GM19468 (cell line): ENCODE data around the gene TYRP1.

ENCODE experiments used
- ATAC-seq: cut with Tn5 transposase; IDR thresholded peaks from one replicate; pipeline ENCODE4 v1.9.1; 2021; ENCODE audit warnings: mild to moderate bottlenecking, moderate library complexity, moderate number of reproducible peaks; ENCODE audit not compliant: unreplicated experiment; ENCODE audit errors: extremely low read depth

The TYRP1 gene

DNA sequence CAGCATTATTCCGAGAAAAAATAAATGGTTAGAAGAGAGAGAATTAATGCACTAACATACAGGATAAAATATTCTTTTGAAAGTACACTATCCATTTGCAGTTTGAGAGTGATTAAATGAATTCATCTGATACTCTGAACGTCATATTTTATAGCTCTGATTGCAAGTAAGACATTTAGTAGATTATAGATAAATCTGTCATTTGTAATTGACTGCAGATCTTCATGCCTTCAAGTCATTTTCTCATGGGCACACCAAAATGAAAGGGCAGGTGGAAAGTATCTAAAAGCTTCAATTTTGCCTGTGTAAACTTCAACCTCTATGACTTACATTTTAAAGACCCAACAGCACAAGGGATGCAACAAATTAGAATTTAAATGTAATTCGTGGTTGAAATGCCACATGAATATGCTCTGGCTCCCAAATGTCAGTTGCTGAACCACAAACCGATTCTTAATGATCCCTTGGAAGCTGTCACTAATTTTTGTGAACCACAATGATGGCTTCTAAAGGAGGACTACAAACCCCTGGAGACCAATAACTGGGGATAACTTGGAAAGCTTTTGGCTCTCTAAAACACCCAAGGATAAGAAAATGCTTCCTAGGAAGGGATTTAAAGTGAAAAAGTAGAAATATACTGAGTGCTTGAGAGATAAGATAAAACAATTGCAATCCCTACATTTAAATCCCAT, 3.9 kb downstream of the TYRP1 start:
- no peak for ATAC-seq

DNA sequence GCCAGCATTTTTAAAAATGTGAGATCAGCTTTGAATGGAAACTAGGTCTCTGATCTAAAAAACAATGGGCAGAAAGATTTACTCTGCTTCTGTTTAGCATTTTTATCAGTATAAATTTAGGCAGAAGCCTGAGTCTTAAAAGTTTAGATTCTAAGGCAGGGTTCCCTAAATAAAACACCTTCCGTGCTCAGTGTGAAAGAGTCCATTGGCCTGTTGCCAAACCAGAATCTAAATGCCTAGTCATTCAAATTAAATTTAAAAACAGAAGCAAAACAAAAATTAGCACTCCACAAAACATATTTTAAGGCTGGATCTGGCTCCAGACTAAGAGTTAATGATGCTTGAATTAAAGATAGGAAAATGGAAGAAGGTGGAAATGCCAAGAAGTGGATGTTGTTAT, 4.5 kb downstream of the TYRP1 start:
- no peak for ATAC-seq

DNA sequence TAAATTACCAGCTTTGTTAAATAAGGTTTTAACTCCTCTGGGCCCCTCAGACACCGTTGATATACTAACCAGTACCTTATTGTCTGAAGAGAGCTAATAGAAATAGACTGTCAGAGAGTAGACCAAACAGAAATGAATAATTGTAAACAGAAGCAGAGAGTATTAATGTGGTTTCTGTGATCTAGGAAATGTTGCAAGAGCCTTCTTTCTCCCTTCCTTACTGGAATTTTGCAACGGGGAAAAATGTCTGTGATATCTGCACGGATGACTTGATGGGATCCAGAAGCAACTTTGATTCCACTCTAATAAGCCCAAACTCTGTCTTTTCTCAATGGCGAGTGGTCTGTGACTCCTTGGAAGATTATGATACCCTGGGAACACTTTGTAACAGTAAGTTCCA, 5.1 kb downstream of the TYRP1 start:
- ATAC-seq: no peak

DNA sequence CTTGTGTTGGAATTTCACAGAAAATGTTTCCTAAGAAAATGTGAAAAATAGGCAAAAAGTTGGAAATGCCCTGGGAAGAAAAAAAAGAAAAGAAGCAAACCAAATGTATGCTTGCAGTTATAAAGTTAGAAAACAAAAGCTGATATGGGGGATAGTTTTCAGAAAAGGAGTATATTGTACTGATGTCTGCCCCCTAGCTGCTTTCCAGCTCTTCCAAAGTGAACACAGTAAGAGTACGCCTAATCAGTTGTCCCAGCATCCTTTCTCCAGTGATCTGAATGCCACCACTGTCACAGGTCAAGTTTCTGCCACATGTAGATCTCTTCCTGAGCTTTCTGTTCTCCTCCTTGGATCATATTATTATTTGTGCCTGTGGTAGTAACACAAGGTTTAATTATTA, 5.8 kb downstream of the TYRP1 start:
- ATAC-seq: no peak

DNA sequence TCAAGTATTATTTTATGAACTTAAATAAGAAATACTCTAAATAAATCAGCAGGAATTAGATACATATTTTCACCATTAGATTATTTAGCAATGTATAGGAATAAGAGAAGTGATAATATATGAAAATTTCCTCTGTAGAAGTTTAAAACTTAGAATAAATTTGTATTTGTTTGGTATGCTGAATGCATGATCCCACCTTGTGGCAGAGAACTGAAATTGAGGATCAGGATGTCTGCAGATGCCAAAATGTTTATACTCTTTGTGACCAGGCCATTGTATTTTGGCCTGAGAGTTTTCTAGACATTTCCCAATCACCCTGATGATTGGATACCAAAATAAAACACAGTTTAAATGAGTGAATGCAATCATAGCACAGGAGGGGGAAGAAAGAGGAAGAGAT, 6.3 kb downstream of the TYRP1 start:
- no peak for ATAC-seq

DNA sequence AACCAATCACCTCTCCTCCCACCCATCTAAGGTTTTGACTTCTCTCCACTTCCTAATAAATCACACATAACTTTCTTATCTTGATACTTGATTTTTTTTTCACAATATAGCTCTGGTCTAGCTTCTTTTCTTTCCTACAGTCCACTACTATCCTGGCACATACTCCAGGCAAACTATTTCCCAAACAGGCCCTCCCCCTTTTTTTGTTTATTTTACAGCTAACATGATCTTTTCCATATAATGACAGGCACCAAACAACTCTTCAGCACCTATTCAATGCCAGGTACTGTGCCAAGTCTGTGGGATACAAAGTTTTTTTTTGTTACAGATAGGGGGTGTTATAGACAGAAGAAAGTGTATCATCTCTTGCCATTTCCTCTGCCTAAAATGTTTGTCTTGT, 7.9 kb downstream of the TYRP1 start:
- no peak for ATAC-seq

DNA sequence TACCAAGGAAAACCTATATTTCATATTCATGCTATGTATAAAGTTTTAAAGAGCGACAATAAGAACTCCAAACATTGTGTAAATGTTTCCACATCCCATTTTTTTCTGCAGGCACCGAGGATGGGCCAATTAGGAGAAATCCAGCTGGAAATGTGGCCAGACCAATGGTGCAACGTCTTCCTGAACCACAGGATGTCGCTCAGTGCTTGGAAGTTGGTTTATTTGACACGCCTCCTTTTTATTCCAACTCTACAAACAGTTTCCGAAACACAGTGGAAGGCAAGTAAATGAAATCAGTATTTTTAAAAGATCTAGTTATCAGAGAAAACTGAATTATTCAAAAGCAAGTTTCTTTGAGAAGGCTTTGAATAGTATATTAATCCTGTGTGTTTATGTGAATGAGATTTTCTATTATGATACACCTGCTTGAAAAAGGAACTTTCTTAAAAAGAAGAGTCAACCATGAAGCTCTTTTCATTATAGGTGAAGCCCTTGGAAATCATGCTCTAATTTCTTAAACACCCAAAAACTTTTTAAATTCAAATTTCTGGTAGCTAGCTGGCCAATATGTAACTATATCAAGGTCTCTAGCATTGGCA, 9.1 kb downstream of the TYRP1 start:
- ATAC-seq: no peak

DNA sequence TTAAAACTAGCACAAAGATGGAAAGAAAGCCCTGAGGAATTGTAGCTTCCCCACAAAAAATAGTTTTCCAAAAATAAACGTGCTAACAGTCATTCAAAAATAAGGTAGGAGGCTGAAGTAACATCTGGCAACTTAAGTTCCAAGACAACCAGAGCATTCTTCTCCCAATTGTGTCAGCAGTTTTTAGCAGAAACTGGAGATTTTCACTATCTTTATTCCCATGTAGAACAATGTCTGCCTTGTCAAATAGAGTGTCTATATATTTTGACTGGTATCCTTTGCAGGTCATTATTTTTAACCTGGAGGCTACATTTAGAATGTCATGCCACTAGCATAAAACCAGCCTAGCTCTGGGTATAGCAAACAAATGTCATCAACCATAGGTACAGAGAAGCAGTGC, 10.8 kb downstream of the TYRP1 start:
- no peak for ATAC-seq

DNA sequence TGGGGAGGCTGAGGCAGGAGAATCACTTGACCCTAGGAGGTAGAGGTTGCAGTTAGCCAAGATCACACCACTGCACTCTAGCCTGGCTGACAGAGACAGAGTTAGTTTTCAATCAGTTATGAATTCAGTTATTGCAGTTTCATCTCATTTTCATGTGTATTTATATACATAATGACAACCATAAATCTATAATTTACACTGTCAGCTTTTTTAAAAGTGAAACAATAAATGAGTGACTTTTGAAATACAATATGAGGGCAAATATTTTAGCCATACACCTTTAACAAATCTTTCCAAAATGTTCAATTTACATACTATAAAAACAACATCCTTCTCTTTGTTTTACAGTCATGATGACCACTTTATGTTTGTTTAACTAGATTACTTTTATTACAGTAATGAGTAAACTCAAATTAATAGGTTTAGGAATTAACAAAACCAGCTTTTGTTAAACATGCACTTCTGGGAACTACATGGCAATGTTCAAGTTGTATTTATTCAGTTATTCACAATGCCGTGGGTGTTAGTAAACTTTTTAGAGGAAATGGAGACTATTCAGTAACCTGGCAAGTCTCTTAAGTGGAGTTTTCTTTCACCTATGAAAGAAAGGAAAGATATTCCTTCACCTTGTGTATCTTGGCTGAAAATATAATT, 12.7 kb downstream of the TYRP1 start:
- ATAC-seq: no peak

DNA sequence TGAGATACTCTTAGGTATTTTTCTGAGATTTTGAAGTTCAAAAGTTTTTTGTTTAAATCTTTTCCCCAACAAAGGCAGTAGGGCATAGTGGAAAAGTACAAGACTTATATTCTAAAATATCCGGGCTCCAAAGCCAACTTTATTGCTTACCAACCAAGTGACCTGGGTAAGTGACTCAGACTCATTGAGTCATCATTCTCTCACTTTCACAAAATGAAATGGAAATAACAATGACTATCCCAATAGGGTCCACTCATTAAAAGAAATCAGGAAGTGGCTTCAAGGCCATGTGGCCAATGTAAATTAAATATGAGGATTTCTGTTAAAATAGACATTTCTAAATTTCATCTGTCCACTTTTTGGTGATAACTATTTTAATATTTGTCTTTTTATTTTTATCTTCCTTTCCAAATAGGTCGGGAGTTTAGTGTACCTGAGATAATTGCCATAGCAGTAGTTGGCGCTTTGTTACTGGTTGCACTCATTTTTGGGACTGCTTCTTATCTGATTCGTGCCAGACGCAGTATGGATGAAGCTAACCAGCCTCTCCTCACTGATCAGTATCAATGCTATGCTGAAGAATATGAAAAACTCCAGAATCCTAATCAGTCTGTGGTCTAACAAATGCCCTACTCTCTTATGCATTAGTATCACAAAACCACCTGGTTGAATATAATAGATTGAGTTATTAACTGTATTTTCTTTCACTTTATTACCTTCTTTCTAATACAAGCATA, 15.5 kb downstream of the TYRP1 start:
- no peak for ATAC-seq

DNA sequence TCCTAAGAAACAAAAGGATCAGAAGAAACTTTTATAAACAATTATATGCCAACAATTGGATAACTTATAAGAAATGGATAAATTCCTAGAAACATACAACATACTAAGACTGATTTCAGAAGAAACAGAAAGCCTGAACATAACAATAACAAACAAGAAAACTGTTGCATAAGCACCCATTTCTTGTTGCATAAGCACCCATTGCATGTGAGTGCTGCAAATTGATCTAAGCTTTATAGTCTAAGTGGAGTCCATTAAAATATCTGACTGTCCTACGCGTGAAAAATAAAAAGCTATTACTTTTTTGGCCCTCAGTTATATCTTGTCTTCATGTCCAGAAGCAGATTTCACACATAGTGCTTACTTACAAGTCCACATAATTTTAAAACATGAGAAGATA, 19.3 kb downstream of the TYRP1 start:
- ATAC-seq: no peak

DNA sequence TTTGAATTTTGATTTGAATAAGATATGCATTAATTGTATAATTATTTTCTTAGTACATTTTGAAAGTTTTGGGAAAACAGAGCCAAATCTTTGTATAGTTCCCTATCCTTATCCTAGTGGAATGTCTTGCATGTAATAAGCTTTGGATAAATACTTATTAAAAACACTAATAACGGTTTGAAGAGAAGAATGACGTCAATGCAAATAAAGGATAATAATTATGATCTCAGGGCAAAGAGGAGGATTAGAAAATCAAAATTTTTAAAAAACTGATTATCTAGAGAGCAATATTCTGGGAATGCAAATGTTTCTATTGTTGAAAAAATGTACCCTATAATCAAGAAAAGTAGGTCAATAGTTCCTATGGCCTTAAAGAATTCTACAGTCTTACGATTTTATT, 22.1 kb downstream of the TYRP1 start:
- ATAC-seq: no peak

DNA sequence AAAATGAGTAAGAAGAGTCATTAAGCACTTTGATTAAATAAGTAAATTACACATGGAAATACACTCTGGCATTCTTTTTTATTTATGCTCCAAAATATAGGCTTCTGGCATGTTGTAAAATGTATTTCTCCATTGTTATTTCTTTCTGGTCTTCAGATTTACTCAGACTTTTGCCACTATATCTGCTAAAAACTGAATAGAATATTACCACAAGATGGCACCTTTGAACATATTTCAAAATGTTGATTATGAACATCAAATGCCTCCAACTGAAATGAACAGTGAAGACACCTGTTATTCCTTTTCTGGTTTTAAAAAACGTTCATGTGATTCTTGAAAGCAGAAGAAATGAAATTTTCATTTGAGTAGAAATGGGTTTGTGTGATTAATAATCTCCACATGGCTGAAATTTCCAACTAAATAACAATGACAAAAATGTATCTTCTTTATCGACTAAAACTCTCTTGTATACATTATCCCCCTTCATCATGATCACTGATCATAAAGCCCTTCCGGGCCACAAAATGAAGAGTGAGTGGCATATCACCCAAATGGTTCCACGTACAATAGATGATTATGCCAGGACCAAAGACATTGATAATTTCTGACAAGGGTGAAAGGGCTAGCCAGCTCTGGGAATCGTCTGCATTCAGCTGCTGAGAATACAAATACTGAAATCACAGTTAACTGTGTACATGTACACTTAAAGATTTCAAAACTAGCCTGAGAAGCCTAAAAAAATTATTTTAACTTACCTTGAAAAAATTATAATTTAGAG, 23.8 kb downstream of the TYRP1 start:
- no peak for ATAC-seq

DNA sequence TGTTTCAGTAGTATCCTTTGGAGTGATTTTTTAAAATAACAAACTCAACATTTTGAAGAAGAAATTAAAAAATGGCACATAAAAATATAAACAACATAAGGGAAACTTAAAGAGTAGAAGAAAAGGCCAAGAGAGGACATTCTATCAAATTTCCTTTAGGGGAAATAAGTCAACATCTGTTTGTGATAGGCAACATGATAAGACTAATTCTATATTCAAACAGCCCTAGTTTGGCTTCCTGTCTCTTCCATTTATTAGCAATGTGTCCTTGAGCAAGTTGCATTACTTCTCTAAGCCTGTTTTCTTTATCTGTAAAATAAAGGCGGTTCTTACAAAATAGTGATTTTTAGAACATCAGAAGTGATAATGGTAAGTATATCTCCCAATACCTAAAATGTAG, 24.7 kb downstream of the TYRP1 start:
- ATAC-seq: no peak

DNA sequence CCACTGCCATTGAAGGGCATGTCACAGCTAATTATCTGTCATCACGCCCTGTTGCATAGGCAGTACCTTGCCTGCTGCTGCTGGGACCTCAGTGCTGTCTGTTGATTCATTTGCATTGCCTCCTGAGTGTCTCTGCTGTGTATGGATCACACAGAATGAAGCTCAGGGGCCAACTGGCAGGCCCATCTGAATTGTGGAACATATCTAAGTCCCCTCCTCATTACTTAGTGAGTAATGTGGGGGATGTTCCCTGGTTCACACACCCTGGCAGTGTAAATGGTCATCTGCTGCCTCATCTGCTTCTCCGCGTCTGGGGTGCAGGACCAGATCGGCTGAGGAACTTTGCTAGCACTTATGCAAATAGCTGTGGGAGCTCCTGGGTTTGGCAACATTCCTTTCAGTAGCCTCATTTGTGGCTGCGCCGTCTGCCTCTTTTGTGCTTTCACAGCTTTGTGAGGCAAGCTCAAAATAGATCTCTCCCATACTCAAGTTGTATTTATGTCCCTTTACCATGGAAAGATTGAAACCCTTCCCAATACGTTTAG, 25.4 kb downstream of the TYRP1 start:
- no peak for ATAC-seq

DNA sequence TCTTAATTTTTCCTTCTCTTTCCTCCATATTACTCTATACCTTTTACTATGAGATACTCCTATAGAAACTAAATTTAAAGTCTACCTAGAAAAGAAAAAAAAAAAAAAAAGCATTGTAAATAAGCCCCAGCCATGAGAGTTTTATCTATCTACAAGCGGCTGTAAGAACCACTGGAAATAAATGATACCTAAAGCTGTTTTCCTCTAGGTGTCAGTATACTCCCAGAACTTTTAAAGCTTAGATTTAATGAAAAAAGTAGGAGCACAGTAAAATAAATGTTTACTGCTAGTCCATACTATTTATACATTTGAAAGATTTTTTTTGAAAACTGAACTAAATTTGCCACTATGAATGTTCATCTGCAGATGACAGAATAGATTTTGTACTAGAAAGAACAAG, 26.2 kb downstream of the TYRP1 start:
- no peak for ATAC-seq

DNA sequence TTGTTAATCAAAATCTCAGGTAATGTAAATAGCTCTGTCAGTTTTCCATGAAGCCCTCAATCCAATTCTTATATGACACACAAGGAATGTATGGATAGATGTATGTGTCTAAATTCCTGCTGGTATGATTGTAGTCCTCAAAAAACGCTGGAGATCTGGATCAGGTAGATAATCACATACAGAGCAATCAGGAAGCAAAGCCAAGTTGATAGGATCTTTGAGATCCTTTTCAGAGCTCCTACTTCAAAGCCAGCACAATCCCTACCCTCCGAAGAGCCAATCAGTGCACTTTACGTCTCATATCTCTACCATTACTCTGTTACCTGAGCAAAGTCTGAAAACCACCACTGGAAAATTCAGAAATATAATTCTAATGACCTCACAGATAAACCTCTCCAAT, 27.4 kb downstream of the TYRP1 start:
- ATAC-seq: no peak

DNA sequence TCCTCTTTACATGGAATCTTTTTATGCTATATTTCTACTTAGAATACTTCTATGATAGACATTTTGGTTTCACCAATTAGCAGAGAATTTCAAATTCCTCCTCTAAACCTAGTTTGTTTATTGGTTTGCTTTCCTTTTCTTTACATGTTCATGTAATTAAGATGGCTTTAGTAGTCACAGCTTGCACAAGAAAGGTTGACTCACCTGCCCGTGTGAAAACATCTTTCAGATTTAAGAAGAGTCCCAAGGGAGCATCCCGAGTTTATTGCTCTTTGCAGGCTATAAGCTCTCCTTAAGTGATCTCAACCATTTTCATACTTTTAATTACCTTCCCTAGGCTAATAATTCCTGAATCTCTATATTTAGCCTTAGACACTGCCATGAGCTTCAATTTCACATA, 28.9 kb downstream of the TYRP1 start:
- ATAC-seq: no peak

DNA sequence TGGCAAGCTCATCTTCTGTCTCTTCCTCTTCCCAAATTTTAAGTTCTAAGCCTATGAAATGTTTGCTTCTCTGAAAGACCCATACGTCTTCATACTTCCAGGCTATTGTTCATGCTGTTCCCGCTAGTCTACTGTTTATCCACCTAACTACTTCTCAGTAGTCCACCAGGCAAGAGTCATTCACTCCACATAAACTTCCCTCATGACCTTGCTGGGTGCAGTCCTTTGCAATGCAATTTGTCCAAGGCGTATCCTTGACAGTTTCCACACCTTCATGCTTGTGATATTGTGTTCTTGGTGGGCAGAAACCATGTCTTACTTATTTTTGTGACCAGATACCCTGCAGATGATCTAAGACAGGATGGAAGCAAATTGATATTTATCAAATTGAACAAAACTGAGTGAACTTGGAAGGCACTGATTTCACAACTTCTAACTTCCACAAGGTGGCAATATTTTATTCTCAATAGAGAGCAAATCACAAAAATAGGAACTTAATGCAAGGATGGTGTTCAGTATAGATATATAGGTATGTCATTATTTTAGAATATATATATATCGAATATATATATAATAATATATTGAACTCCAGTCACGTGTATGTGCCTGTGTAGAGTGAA, 30.3 kb downstream of the TYRP1 start:
- ATAC-seq: no peak

DNA sequence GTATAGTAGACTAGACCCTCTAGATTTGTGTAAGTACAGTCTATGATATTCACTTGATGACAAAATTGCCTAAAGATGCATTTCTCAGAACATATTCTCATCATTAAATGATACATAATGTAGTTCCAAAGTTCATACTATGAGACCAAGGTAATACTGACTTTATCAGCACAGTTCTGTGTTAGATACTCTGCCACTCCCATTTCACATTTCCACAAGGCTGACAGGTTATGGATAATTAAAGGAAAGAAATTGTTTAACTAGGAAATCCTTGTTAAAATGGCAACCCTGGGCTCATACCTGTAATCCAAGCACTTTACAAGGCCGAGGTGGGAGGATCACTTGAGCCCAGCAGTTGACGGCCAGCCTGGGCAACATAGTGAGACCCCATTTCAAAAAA, 33.6 kb downstream of the TYRP1 start:
- ATAC-seq: no peak
